Naive thymus-derived CD8-positive, alpha-beta T cell (primary cell): ENCODE results near the gene LSP1. TPM values are rescaled to one million over a fixed set of nuclear protein-coding genes. Genes with fewer than 3 reads are reported as not detected.
"Not testable (repeated sequence)": the region's sequence is repeated elsewhere in the genome, so short reads cannot be mapped to it uniquely, and the experiment has no call there.

ENCODE experiments used
- ATAC-seq, 2 donors: fragments of 150-1000 bp; cut with Tn5 transposase in 1 of 2; sonication (Bioruptor Pico), chemical (Tn5 transposase) in 1 of 2; 1 replicate in 1 of 2; 2 replicates in 1 of 2; pipeline ENCODE4 v1.10.0; 2021; ENCODE audit warnings: mild to moderate bottlenecking in 2 of 2, moderate library complexity in 2 of 2
- POLR2A ChIA-PET: fragments of 350-600 bp; sonication (Branson Sonifier 250); formaldehyde crosslinking; loops from one replicate; lab custom pipeline; 2021; ENCODE audit warnings: antibody characterized with exemption; lab: Charles Lee
- DNase-seq, 10 donors: peaks; one replicate each; pipeline versions ENCODE4 v3.0.0 to v3.0.0-alpha.2; 2020 to 2022
- H3K27ac Mint-ChIP-seq, 10 donors: one replicate each; pipeline ENCODE4 v1.8.0; 2020 to 2022; ENCODE audit warnings: mild to moderate bottlenecking in 10 of 10, mixed read lengths in 10 of 10, moderate library complexity in 4 of 10, inconsistent platforms in 1 of 10
- H3K27me3 Mint-ChIP-seq, 5 donors: one replicate each; pipeline ENCODE4 v1.8.0; 2021 to 2022; ENCODE audit warnings: mixed read lengths in 5 of 5
- H3K36me3 Mint-ChIP-seq, 3 donors: one replicate each; pipeline ENCODE4 v1.8.0; 2020 to 2022; ENCODE audit warnings: mixed read lengths in 3 of 3, mild to moderate bottlenecking in 2 of 3, inconsistent platforms in 1 of 3
- H3K4me1 Mint-ChIP-seq, 4 donors: one replicate each; pipeline ENCODE4 v1.8.0; 2021 to 2022; ENCODE audit warnings: mixed read lengths in 4 of 4
- H3K4me3 Mint-ChIP-seq, 10 donors: one replicate each; pipeline ENCODE4 v1.8.0; 2020 to 2022; ENCODE audit warnings: mild to moderate bottlenecking in 10 of 10, mixed read lengths in 10 of 10, moderate library complexity in 6 of 10, inconsistent platforms in 1 of 10
- H3K9me3 Mint-ChIP-seq, 9 donors: one replicate each; pipeline ENCODE4 v1.8.0; 2020 to 2022; ENCODE audit warnings: mixed read lengths in 9 of 9, mild to moderate bottlenecking in 3 of 9, inconsistent platforms in 1 of 9, moderate library complexity in 1 of 9
- polyA plus RNA-seq, 3 donors: library from polyadenylated mRNA; unstranded; fragments of 300-500 nt; fragmentation: Illumina TruSeq; gene quantifications; one replicate each; pipeline ENCODE4 v1.2.3, GENCODE V29; 2021
- total RNA-seq, 8 experiments: library from RNA in 2 of 8; stranded (reverse) in 2 of 8; gene quantifications; one replicate each; pipeline ENCODE4 v1.2.3 and lab custom pipeline; 2021 to 2026

LSP1 gene
- total and polyA plus RNA-seq, 5 experiments from 2014 or later = 287 to 438 (median 326) TPM

DNA sequence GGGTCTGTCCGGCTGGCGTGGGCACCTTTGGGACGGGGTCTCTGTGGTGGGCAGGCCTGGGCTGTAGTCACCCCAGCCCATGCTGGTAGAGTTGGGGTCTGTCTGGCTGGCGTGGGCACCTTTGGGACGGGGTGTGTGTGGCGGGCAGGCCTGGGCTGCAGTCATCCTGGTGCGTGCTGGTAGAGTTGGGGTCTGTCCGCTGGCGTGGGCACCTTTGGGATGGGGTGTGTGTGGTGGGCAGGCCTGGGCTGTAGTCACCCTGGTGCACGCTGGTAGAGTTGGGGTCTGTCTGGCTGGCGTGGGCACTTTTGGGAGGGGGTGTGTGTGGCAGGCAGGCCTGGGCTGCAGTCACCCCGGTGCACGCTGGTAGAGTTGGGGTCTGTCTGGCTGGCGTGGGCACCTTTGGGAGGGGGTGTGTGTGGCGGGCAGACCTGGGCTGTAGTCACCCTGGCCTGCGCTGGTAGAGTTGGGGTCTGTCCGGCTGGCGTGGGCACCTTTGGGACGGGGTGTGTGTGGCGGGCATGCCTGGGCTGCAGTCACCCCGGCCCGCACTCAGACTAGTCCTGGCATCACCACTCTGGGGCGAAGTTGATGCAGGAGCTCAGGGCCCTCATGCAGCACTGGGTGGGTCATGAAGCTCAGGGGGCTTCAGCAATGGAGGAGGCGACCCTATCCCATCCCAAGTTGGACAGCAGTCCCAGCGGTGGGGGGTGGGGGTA lies 19.5 kb downstream of the LSP1 start:
- Mint-ChIP-seq H3K4me1 (peaks cover 27 to 78% (median 59%) of the 10 kb centered on the region in 4 donors), H3K27ac (peak overlapping the region; percentile 59 to 91 (median 76)), H3K4me3 (peak overlapping the region in 6 of 10 donors; percentile 20 to 79 (median 66))

GRCh38 chr11:1873048-1873812 lies 20.3 kb downstream of the LSP1 start:
- H3K27me3 Mint-ChIP-seq = no peaks in the 10 kb centered on the region
- ATAC-seq = no peak
- peak overlapping the region in 9 of 10 donors; percentile 25 to 91 (median 83) for H3K27ac Mint-ChIP-seq
- peak overlapping the region in 4 of 10 donors; percentile 14 to 79 (median 58) for H3K4me3 Mint-ChIP-seq
- POLR2A ChIA-PET = interaction anchor here (0.7 to 1.4 kb wide), 4 partner anchors 16 to 466 kb away, joined by 3 to 6 read pairs (median 4); no protein-coding TSS in a partner anchor
- peaks cover 30 to 78% (median 57%) of the 10 kb centered on the region in 4 donors for H3K4me1 Mint-ChIP-seq
- no peaks in the 10 kb centered on the region for H3K9me3 Mint-ChIP-seq
- no peaks in the 10 kb centered on the region for H3K36me3 Mint-ChIP-seq
- peak in 1 of 10 donors; percentile 6 for DNase-seq

More for the DNA sequence above, 19.5 kb downstream of the LSP1 start:
- Mint-ChIP-seq H3K27me3 (no peaks in the 10 kb centered on the region), H3K9me3 (no peaks in the 10 kb centered on the region), H3K36me3 (peaks cover 0 to 4% (median 0%) of the 10 kb centered on the region in 3 donors)
- ATAC-seq = no peak
- peak in 1 of 10 donors; percentile 4 for DNase-seq
- POLR2A ChIA-PET = interaction anchor here (0.6 to 1.4 kb wide), 4 partner anchors 16 to 1143 kb away, joined by 3 to 6 read pairs (median 4); no protein-coding TSS in a partner anchor

DNA sequence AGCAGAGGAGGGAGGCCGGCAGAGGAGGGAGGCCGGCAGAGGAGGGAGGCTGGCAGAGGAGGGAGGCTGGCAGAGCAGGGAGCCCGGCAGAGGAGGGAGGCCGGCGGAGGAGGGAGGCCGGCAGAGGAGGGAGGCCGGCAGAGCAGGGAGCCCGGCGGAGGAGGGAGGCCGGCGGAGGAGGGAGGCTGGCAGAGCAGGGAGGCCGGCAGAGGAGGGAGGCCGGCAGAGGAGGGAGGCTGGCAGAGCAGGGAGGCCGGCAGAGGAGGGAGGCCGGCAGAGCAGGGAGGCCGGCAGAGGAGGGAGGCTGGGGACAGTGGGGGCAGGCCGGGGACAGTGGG lies 20.9 kb downstream of the LSP1 start:
- not testable (repeated sequence) for H3K9me3 Mint-ChIP-seq, ATAC-seq, H3K36me3 Mint-ChIP-seq, H3K4me3 Mint-ChIP-seq, DNase-seq, H3K27me3 Mint-ChIP-seq
- POLR2A ChIA-PET = interaction anchor here (0.7 to 2.6 kb wide), 4 partner anchors 20 to 467 kb away, joined by 3 to 13 read pairs (median 4); partner anchors contain the start of gene LSP1
- H3K4me1 Mint-ChIP-seq = peaks cover 29 to 76% (median 57%) of the 10 kb centered on the region in 4 donors
- peak overlapping the region in 6 of 10 donors; percentile 59 to 91 (median 83) for H3K27ac Mint-ChIP-seq

DNA sequence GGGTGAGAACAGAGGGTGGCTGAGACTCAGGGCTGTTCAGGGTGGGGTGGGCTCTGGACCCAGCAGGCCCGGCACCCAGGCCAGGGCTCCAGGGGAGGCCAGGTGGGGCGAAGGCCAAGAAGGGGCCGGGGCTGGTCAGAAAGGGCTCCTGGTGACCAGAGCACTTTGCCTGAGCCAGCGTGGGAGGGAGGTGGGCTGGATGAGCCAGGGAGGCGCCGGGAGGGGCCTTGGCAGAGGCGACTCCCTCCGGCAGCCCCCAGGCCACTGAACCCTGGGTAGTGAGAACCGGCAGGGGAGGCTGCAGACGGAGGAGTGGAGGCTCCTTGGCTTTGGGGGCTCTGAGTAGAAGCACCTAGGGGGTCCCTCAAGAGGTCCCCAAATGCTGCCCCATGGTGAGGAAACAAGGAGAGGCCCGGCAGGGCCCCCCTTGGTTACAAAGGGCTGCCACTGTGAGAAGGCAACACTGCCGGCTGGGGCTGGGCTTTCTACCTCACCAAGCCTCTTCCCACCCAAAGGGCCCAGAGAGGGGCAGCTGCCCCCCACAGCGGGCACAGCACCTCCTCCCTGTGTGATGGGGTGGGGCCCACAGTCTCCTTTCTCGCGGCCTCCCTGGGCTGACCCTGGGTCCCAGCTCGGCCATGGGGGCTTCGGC lies 21.7 kb downstream of the LSP1 start:
- H3K4me3 Mint-ChIP-seq, H3K9me3 Mint-ChIP-seq, H3K36me3 Mint-ChIP-seq, ATAC-seq, H3K27me3 Mint-ChIP-seq: not testable (repeated sequence)
- Mint-ChIP-seq H3K4me1 (peaks cover 21 to 68% (median 51%) of the 10 kb centered on the region in 4 donors), H3K27ac (peak overlapping the region in 3 of 10 donors; percentile 25 to 72 (median 68))
- POLR2A ChIA-PET = interaction anchor here (1.1 to 2.6 kb wide), 3 partner anchors 8 to 24 kb away, joined by 4 to 13 read pairs (median 8); partner anchors contain the start of gene LSP1
- peak in 2 of 10 donors; percentile 3 to 52 for DNase-seq

GRCh38 chr11:1875093-1875850 lies 22.4 kb downstream of the LSP1 start:
- no peaks in the 10 kb centered on the region for H3K36me3 Mint-ChIP-seq
- H3K27ac Mint-ChIP-seq = peak overlapping the region in 8 of 10 donors; percentile 17 to 84 (median 69)
- no peaks in the 10 kb centered on the region for H3K9me3 Mint-ChIP-seq
- POLR2A ChIA-PET = interaction anchor here (1.1 to 3.3 kb wide), 5 partner anchors 8 to 36 kb away, joined by 3 to 13 read pairs (median 8); partner anchors contain the start of gene LSP1
- DNase-seq (peak in 1 of 10 donors; percentile 48), ATAC-seq (no peak)
- H3K27me3 Mint-ChIP-seq = no peaks in the 10 kb centered on the region
- peaks cover 24 to 67% (median 48%) of the 10 kb centered on the region in 4 donors for H3K4me1 Mint-ChIP-seq
- peak overlapping the region in 5 of 10 donors; percentile 26 to 56 (median 48) for H3K4me3 Mint-ChIP-seq

- Mint-ChIP-seq H3K27ac (peak overlapping the region in 2 of 10 donors; percentile 48 to 68), H3K4me1 (peaks cover 21 to 67% (median 48%) of the 10 kb centered on the region in 4 donors)
- H3K9me3 Mint-ChIP-seq, H3K4me3 Mint-ChIP-seq, H3K27me3 Mint-ChIP-seq, H3K36me3 Mint-ChIP-seq, ATAC-seq: not testable (repeated sequence)
- DNase-seq = peak in 1 of 10 donors; percentile 42
- POLR2A ChIA-PET = interaction anchor here (1.6 to 3.3 kb wide), 4 partner anchors 13 to 37 kb away, joined by 3 to 13 read pairs (median 10); partner anchors contain the start of gene LSP1
Measured at GRCh38 chr11:1875851-1876301, 23.0 kb downstream of the LSP1 start.

DNA sequence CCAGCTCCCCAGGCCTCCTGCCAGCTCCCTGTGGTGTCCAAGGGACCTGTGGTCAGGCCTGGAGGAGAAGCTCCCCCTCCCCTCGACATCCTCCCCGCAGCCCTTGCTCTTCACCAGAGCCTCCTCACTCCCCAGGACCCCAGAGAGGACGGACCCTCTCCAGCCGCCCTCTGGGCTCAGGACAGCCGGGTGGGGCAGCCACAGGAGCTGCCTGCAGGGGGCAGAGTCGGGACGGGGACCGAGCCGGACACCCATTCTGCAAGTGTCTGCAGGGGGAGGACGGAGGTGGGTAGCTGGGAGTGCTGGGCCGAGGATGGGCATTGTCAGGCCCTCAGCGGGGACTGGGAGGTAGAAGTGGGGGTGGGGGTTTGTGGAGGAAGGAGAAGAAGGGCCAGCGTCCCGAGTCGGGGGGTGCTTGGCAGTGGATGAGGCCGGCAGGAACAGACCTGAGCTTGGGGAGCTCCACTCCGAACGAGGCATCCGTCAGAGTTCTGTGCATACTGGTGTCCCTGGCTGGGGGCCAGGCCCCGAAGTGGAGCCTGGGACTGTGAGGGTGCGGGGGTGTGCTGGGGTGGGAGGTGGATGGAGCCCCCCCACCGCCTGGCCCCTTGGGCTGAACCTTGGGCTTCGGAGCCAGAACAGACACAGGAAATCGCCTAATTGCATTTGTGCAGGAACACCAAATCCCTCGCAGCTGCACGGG lies 23.6 kb downstream of the LSP1 start:
- DNase-seq (peak in 1 of 10 donors; percentile 59), ATAC-seq (no peak)
- H3K27ac Mint-ChIP-seq = peak overlapping the region in 2 of 10 donors; percentile 43 to 68
- H3K4me1 Mint-ChIP-seq = peaks cover 18 to 65% (median 47%) of the 10 kb centered on the region in 4 donors
- H3K9me3 Mint-ChIP-seq = no peaks in the 10 kb centered on the region
- H3K36me3 Mint-ChIP-seq = no peaks in the 10 kb centered on the region
- no peaks in the 10 kb centered on the region for H3K27me3 Mint-ChIP-seq
- no peak overlapping the region for H3K4me3 Mint-ChIP-seq
- POLR2A ChIA-PET = interaction anchor here (0.6 to 3.3 kb wide), 6 partner anchors 12 to 279 kb away, joined by 3 to 13 read pairs (median 6); partner anchors contain the start of genes KRTAP5-2 and LSP1

- H3K27ac Mint-ChIP-seq = peak overlapping the region in 7 of 10 donors; percentile 31 to 71 (median 38)
Measured at GRCh38 chr11:1877211-1878136, 24.6 kb downstream of the LSP1 start.

GRCh38 chr11:1878137-1879031 lies 25.5 kb downstream of the LSP1 start:
- ATAC-seq (no peak), DNase-seq (no peak)
- no peaks in the 10 kb centered on the region for H3K9me3 Mint-ChIP-seq
- peak overlapping the region in 5 of 10 donors; percentile 20 to 90 (median 33) for H3K27ac Mint-ChIP-seq
- no peaks in the 10 kb centered on the region for H3K27me3 Mint-ChIP-seq
- H3K36me3 Mint-ChIP-seq = no peaks in the 10 kb centered on the region
- no peak overlapping the region for H3K4me3 Mint-ChIP-seq
- POLR2A ChIA-PET = interaction anchor here (0.5 to 3.3 kb wide), 8 partner anchors 10 to 70 kb away, joined by 3 to 12 read pairs (median 3); partner anchors contain the start of gene LSP1
- H3K4me1 Mint-ChIP-seq = peaks cover 14 to 54% (median 41%) of the 10 kb centered on the region in 4 donors

More at GRCh38 chr11:1877211-1878136, 24.6 kb downstream of the LSP1 start:
- POLR2A ChIA-PET = interaction anchor here (0.8 to 3.3 kb wide), 6 partner anchors 9 to 31 kb away, joined by 3 to 12 read pairs (median 4); partner anchors contain the start of gene LSP1
- Mint-ChIP-seq H3K4me3 (no peak overlapping the region), H3K9me3 (no peaks in the 10 kb centered on the region), H3K27me3 (no peaks in the 10 kb centered on the region), H3K4me1 (peaks cover 16 to 61% (median 45%) of the 10 kb centered on the region in 4 donors), H3K36me3 (no peaks in the 10 kb centered on the region)
- ATAC-seq = no peak
- peak in 1 of 10 donors; percentile 64 for DNase-seq
